Measurements from ENCODE around the gene OR1L8. TPM values are rescaled to one million over a fixed set of nuclear protein-coding genes. Genes with fewer than 3 reads are reported as not detected.

OR1L8 gene
- total RNA-seq, 1 donor from 2014 or later = not detected

DNA sequence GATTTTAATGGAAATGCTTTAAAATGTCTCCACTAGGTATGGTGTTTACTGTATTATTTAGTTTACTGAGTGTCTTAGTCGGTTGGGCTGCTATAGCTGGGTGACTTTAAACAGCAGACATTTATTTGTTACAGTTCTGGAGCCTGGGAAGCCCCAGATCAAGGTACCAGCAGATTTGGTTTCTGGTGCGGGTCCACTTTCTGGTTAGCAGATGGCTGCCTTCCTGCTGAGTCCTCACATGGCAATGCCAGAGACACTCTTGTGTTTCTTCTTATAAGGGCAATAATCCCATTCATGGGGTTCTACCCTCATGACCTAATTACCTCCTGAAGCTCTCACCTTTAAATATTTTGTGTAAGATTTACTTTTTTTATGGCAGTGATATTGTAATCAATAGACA, 65.0 kb downstream of the OR1L8 start:
- intact Hi-C loops (cut with micrococcal nuclease) = no loop called here

Other genes with a start within 250 kb of the OR1L8 start
- 0.43 and 0.45 TPM in 2 replicates for gene PTGS1, start 212.4 kb downstream of the OR1L8 start, total RNA-seq
- gene OR1J1, start 105.5 kb downstream of the OR1L8 start, total RNA-seq = not detected in 2 replicates
- not detected in 2 replicates for gene OR1J2, start 72.6 kb downstream of the OR1L8 start, total RNA-seq
- gene OR1J4, start 64.2 kb downstream of the OR1L8 start, total RNA-seq = not detected in 2 replicates
- not detected in 2 replicates for gene OR1N1, start 56.1 kb downstream of the OR1L8 start, total RNA-seq
- not detected in 2 replicates for gene OR1N2, start 30.3 kb downstream of the OR1L8 start, total RNA-seq
- gene OR1Q1, start 31.4 kb upstream of the OR1L8 start, total RNA-seq = not detected in 2 replicates
- not detected in 2 replicates for gene OR1B1, start 74.2 kb upstream of the OR1L8 start, total RNA-seq
- gene OR1L1, start 78.3 kb upstream of the OR1L8 start, total RNA-seq = not detected in 2 replicates
- gene OR1L3, start 91.7 kb upstream of the OR1L8 start, total RNA-seq = not detected in 2 replicates
- gene OR1L4, start 140.6 kb upstream of the OR1L8 start, total RNA-seq = not detected in 2 replicates
- not detected in 2 replicates for gene OR1L6, start 158.9 kb upstream of the OR1L8 start, total RNA-seq
- not detected in 2 replicates for gene OR5C1, start 205.5 kb upstream of the OR1L8 start, total RNA-seq
- not detected in 2 replicates for gene OR1K1, start 216.7 kb upstream of the OR1L8 start, total RNA-seq
- 23.1 and 24.1 TPM in 2 replicates for gene PDCL, start 245.2 kb upstream of the OR1L8 start, total RNA-seq